Neural cell (in vitro differentiated cells): ENCODE measurements around the gene ASS1.

Experiments
- CTCF ChIP-seq: fragments of 450-650 bp; IDR thresholded peaks from 2 replicates; pipeline ENCODE4 v1.5.1; 2014; ENCODE audit warnings: antibody characterized with exemption, mild to moderate bottlenecking, moderate library complexity; ENCODE audit not compliant: poor library complexity, severe bottlenecking
- EZH2 ChIP-seq: fragments of 200-600, 300-800 bp; shearing (Covaris generic), sonication (generic); IDR thresholded peaks from 2 replicates; pipeline ENCODE4 v1.6.1; 2014; ENCODE audit warnings: antibody characterized with exemption, low read length, borderline replicate concordance, mild to moderate bottlenecking; ENCODE audit not compliant: insufficient read depth, poor library complexity, severe bottlenecking
- POLR2AphosphoS5 ChIP-seq: IDR thresholded peaks from 2 replicates; pipeline ENCODE4 v1.6.1; 2012

GRCh38 chr9:130488621-130489330 is 44.0 kb downstream of the ASS1 start:
- TF ChIP-seq CTCF (no peak), POLR2AphosphoS5 (peak; percentile 31), EZH2 (no peak)
